ENCODE measurements around the gene NEURL1B. TPM values are rescaled to one million over a fixed set of nuclear protein-coding genes. Genes with fewer than 3 reads are reported as not detected.
A peak's percentile ranks its signal among the peaks of the same experiment; 100 is the strongest.

NEURL1B gene
- total and polyA plus RNA-seq, 2 experiments from 2014 or later = 0.65 to 5.8 TPM

DNA sequence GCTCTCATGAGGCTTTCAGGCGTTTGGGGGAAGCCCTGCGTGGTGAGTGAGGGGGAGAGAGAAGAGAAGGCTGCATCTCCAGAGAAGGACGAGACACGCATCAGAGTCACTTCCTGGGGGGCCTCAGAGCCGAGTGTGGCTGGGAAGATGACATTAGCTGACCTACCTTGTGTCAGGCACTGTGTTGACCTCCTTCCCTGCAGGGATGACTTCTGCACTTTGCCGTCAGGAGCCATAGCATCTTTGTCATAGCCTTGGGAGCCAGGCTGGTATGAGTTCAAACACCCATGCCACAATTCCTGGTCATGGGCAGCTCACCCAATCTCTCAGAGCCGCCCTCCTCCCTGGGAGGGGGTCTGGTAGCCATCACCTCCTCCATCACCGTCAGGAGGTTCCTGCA lies 17.3 kb downstream of the NEURL1B start:
- Histone ChIP-seq H3K27ac (no peak overlapping the region), H4K20me1 (ENCODE audit: insufficient read depth, poor library complexity, severe bottlenecking) (no peaks in the 10 kb centered on the region), H2AFZ (no peak overlapping the region), H3K4me3 (no peak overlapping the region), H3K79me2 (no peaks in the 10 kb centered on the region), H3K36me3 (replicated peaks; ENCODE audit: insufficient read depth, low read depth) (no peaks in the 10 kb centered on the region), H3K4me2 (no peak overlapping the region), H3K9me2 (replicated peaks; ENCODE audit: insufficient read depth) (no peaks in the 10 kb centered on the region), H3K27me3 (no peaks in the 10 kb centered on the region), H3K9me3 (ENCODE audit: low read depth) (no peaks in the 10 kb centered on the region), H3K4me1 (ENCODE audit: insufficient read depth) (peaks cover 20% of the 10 kb centered on the region)
- no peak for TF ChIP-seq EZH2phosphoT487 (IDR thresholded peaks at IDR 0.05; ENCODE audit: low read depth, severe bottlenecking, unreplicated experiment)
- TF ChIP-seq EZH2 (IDR thresholded peaks at IDR 0.05; ENCODE audit: borderline replicate concordance) = no peak
- TF ChIP-seq, protein P1, sequence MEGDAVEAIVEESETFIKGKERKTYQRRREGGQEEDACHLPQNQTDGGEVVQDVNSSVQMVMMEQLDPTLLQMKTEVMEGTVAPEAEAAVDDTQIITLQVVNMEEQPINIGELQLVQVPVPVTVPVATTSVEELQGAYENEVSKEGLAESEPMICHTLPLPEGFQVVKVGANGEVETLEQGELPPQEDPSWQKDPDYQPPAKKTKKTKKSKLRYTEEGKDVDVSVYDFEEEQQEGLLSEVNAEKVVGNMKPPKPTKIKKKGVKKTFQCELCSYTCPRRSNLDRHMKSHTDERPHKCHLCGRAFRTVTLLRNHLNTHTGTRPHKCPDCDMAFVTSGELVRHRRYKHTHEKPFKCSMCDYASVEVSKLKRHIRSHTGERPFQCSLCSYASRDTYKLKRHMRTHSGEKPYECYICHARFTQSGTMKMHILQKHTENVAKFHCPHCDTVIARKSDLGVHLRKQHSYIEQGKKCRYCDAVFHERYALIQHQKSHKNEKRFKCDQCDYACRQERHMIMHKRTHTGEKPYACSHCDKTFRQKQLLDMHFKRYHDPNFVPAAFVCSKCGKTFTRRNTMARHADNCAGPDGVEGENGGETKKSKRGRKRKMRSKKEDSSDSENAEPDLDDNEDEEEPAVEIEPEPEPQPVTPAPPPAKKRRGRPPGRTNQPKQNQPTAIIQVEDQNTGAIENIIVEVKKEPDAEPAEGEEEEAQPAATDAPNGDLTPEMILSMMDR (IDR thresholded peaks at IDR 0.05; ENCODE audit: poor library complexity) = no peak
- 90% methylated on average over 8 of the region's 8 CpGs for WGBS (ENCODE audit: low lambda C conversion rate, missing lambda C conversion rate)
- no peak for DNase-seq (ENCODE audit: low spot score)

DNA sequence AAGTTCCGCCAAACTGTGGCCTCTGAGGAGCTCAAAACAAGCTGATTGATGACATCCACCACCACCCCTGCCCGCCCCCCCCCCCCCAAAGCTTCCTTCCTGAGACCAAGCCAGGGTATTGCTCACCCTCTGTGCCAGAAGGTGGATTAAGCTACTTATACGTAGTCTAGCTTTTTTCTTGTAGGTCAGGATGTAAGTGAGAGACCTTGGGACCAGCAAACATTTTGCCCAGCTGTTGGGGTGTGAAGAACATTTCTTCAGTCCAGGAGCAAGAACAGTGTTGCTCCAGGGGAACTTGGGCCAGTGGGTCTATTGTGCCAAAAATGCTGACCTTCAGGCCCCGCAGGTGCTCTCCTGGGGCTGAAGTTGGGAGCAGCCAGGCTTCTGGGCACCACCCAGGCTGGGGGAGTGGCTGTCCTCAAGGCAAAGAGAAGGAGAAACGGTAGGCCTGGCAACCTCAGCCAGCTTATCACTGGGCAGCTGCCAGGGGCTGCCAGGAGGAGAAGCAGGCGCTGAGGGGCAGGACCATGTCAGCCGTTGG lies 18.0 kb downstream of the NEURL1B start:
- Histone ChIP-seq H4K20me1 (ENCODE audit: insufficient read depth, poor library complexity, severe bottlenecking) (no peaks in the 10 kb centered on the region), H3K27ac (peak overlapping the region; percentile 91), H3K4me2 (peak overlapping the region; percentile 39), H3K27me3 (no peaks in the 10 kb centered on the region), H3K4me1 (ENCODE audit: insufficient read depth) (peaks cover 24% of the 10 kb centered on the region), H3K9me2 (replicated peaks; ENCODE audit: insufficient read depth) (no peaks in the 10 kb centered on the region), H2AFZ (no peak overlapping the region), H3K36me3 (replicated peaks; ENCODE audit: insufficient read depth, low read depth) (no peaks in the 10 kb centered on the region), H3K9me3 (ENCODE audit: low read depth) (no peaks in the 10 kb centered on the region), H3K79me2 (no peaks in the 10 kb centered on the region), H3K4me3 (no peak overlapping the region)
- no peak for TF ChIP-seq EZH2phosphoT487 (IDR thresholded peaks at IDR 0.05; ENCODE audit: low read depth, severe bottlenecking, unreplicated experiment)
- no peak for TF ChIP-seq EZH2 (IDR thresholded peaks at IDR 0.05; ENCODE audit: borderline replicate concordance)
- TF ChIP-seq, protein P1 (IDR thresholded peaks at IDR 0.05; ENCODE audit: poor library complexity) = no peak
- DNase-seq (ENCODE audit: low spot score) = no peak
- WGBS (ENCODE audit: low lambda C conversion rate, missing lambda C conversion rate) = 69% methylated on average over 7 of the region's 7 CpGs

DNA sequence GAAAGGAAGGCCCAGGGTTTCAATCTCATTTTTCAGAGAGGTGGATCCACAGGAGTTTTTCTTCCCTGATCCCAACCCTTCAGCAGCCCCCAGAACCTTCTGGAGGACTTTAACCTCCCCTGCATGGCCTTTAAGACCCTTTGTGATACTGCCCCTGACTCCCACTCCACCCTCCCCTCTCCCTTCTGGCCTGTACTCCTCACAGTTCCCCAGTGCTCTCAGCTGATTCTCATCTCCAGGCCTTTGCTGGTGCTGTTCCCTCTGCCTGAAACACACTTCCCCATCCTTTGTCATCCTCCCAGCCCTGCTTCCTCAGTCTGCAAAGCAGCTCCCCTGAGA lies 18.5 kb downstream of the NEURL1B start:
- TF ChIP-seq, protein P1 (IDR thresholded peaks at IDR 0.05; ENCODE audit: poor library complexity) = no peak
- no peak overlapping the region for H2AFZ ChIP-seq

More for the DNA sequence above, 18.5 kb downstream of the NEURL1B start:
- no peak for DNase-seq (ENCODE audit: low spot score)
- Histone ChIP-seq H3K9me3 (ENCODE audit: low read depth) (no peaks in the 10 kb centered on the region), H4K20me1 (ENCODE audit: insufficient read depth, poor library complexity, severe bottlenecking) (no peaks in the 10 kb centered on the region), H3K4me3 (no peak overlapping the region), H3K36me3 (replicated peaks; ENCODE audit: insufficient read depth, low read depth) (no peaks in the 10 kb centered on the region), H3K4me2 (peak overlapping the region; percentile 39), H3K4me1 (ENCODE audit: insufficient read depth) (peaks cover 28% of the 10 kb centered on the region), H3K9me2 (replicated peaks; ENCODE audit: insufficient read depth) (no peaks in the 10 kb centered on the region), H3K79me2 (no peaks in the 10 kb centered on the region), H3K27ac (peak overlapping the region; percentile 91), H3K27me3 (no peaks in the 10 kb centered on the region)

All from hepatocyte (in vitro differentiated cells).